IPS DF 4.7 (cell line): Measurements from ENCODE around the gene NUDT6.
"Not testable (repeated sequence)": the region's sequence is repeated elsewhere in the genome, so short reads cannot be mapped to it uniquely, and the experiment has no call there.

Experiments
- DNase-seq: peaks from one replicate; pipeline ENCODE4 v3.0.0-alpha.2; 2013; ENCODE audit warnings: low spot score; ENCODE audit errors: extremely low read depth

Gene NUDT6

GRCh38 chr4:122921971-122922876, at the start of gene NUDT6:
NUDT6 (minus strand) TSS chr4:122922597; CDS start chr4:122922572, 25 bp downstream.
- no peak for DNase-seq

- DNase-seq = no peak
Observed at GRCh38 chr4:122968227-122968812, 45.9 kb upstream of the NUDT6 start.

GRCh38 chr4:122967231-122967630, 44.8 kb upstream of the NUDT6 start:
- no peak for DNase-seq

- no peak for DNase-seq
Observed at GRCh38 chr4:122966201-122966600, 43.8 kb upstream of the NUDT6 start.

GRCh38 chr4:122963216-122963615, 40.8 kb upstream of the NUDT6 start:
- no peak for DNase-seq

GRCh38 chr4:122960611-122961000, 38.2 kb upstream of the NUDT6 start:
- DNase-seq = no peak

- no peak for DNase-seq
Observed at GRCh38 chr4:122959981-122960610, 37.7 kb upstream of the NUDT6 start.

- DNase-seq = no peak
Observed at GRCh38 chr4:122959441-122959840, 37.0 kb upstream of the NUDT6 start.

- DNase-seq = no peak
Observed at GRCh38 chr4:122958505-122958904, 36.1 kb upstream of the NUDT6 start.

- no peak for DNase-seq
Observed at GRCh38 chr4:122953924-122954323, 31.5 kb upstream of the NUDT6 start.

GRCh38 chr4:122952028-122952427, 29.6 kb upstream of the NUDT6 start:
- DNase-seq = no peak

GRCh38 chr4:122948671-122949070, 26.3 kb upstream of the NUDT6 start:
- DNase-seq = no peak

- no peak for DNase-seq
Observed at GRCh38 chr4:122946142-122946541, 23.7 kb upstream of the NUDT6 start.

- DNase-seq = not testable (repeated sequence)
Observed at GRCh38 chr4:122945136-122945535, 22.7 kb upstream of the NUDT6 start.

GRCh38 chr4:122932763-122933162, 10.4 kb upstream of the NUDT6 start:
- DNase-seq = no peak

GRCh38 chr4:122930862-122931261, 8.5 kb upstream of the NUDT6 start:
- no peak for DNase-seq

- DNase-seq = no peak
Observed at GRCh38 chr4:122928930-122929329, 6.5 kb upstream of the NUDT6 start.

- peak; percentile 83 for DNase-seq
Observed at GRCh38 chr4:122922877-122923511, 597 bp upstream of the NUDT6 start.

GRCh38 chr4:122921300-122921699, 1.1 kb downstream of the NUDT6 start:
- DNase-seq = no peak

- no peak for DNase-seq
Observed at GRCh38 chr4:122920473-122920872, 1.9 kb downstream of the NUDT6 start.

GRCh38 chr4:122917731-122918130, 4.7 kb downstream of the NUDT6 start:
- no peak for DNase-seq

- no peak for DNase-seq
Observed at GRCh38 chr4:122914938-122915337, 7.5 kb downstream of the NUDT6 start.
